IPS-11a (cell line): ENCODE data around the gene NOTCH2.
"Not testable (repeated sequence)": the region's sequence is repeated elsewhere in the genome, so short reads cannot be mapped to it uniquely, and the experiment has no call there.

ENCODE experiments used
- H3K4me3 ChIP-seq: one replicate; pipeline ENCODE4 v1.5.1; 2013; ENCODE audit warnings: low read depth, low read length, control low read depth

Gene NOTCH2

GRCh38 chr1:120069067-120069919 is at the start of gene NOTCH2:
Gene NOTCH2 (minus strand): TSS chr1:120069662. CDS start chr1:120069406, 256 bp downstream.
- H3K4me3 ChIP-seq, result peak within 1 kb of the TSS; percentile 8

- not testable (repeated sequence) for H3K4me3 ChIP-seq
Measured at GRCh38 chr1:120117371-120118177, 48.1 kb upstream of the NOTCH2 start.

- H3K4me3 ChIP-seq, result not testable (repeated sequence)
Measured at GRCh38 chr1:120116094-120116493, 46.6 kb upstream of the NOTCH2 start.

- H3K4me3 ChIP-seq, result not testable (repeated sequence)
Measured at GRCh38 chr1:120113134-120113533, 43.7 kb upstream of the NOTCH2 start.

GRCh38 chr1:120112212-120112611 is 42.8 kb upstream of the NOTCH2 start:
- H3K4me3 ChIP-seq, result not testable (repeated sequence)

- H3K4me3 ChIP-seq, result not testable (repeated sequence)
Measured at GRCh38 chr1:120111771-120112170, 42.3 kb upstream of the NOTCH2 start.

GRCh38 chr1:120111008-120111407 is 41.5 kb upstream of the NOTCH2 start:
- not testable (repeated sequence) for H3K4me3 ChIP-seq

GRCh38 chr1:120109656-120110055 is 40.2 kb upstream of the NOTCH2 start:
- not testable (repeated sequence) for H3K4me3 ChIP-seq

GRCh38 chr1:120109180-120109579 is 39.7 kb upstream of the NOTCH2 start:
- H3K4me3 ChIP-seq, result not testable (repeated sequence)

GRCh38 chr1:120105288-120105687 is 35.8 kb upstream of the NOTCH2 start:
- not testable (repeated sequence) for H3K4me3 ChIP-seq

GRCh38 chr1:120103768-120104167 is 34.3 kb upstream of the NOTCH2 start:
- not testable (repeated sequence) for H3K4me3 ChIP-seq

- H3K4me3 ChIP-seq, result not testable (repeated sequence)
Measured at GRCh38 chr1:120101593-120101992, 32.1 kb upstream of the NOTCH2 start.

GRCh38 chr1:120100590-120100989 is 31.1 kb upstream of the NOTCH2 start:
- not testable (repeated sequence) for H3K4me3 ChIP-seq

- H3K4me3 ChIP-seq, result not testable (repeated sequence)
Measured at GRCh38 chr1:120098986-120099759, 29.7 kb upstream of the NOTCH2 start.

- H3K4me3 ChIP-seq, result not testable (repeated sequence)
Measured at GRCh38 chr1:120096981-120097545, 27.6 kb upstream of the NOTCH2 start.

GRCh38 chr1:120093548-120094181 is 24.2 kb upstream of the NOTCH2 start:
- H3K4me3 ChIP-seq, result not testable (repeated sequence)

- H3K4me3 ChIP-seq, result not testable (repeated sequence)
Measured at GRCh38 chr1:120092232-120093218, 23.1 kb upstream of the NOTCH2 start.

GRCh38 chr1:120090830-120091229 is 21.4 kb upstream of the NOTCH2 start:
- not testable (repeated sequence) for H3K4me3 ChIP-seq

- H3K4me3 ChIP-seq, result not testable (repeated sequence)
Measured at GRCh38 chr1:120087959-120088358, 18.5 kb upstream of the NOTCH2 start.
